ENCODE results near the gene ENDOG.
"Not testable (repeated sequence)": the region's sequence is repeated elsewhere in the genome, so short reads cannot be mapped to it uniquely, and the experiment has no call there.

Gene ENDOG

GRCh38 chr9:128845186-128845931 is 27.1 kb downstream of the ENDOG start:
- H3K4me1 ChIP-seq (ENCODE audit: low read length) = no peaks in the 10 kb centered on the region
- H3K4me3 ChIP-seq (ENCODE audit: low read length) = no peak overlapping the region
- no peaks in the 10 kb centered on the region for H3F3A ChIP-seq (ENCODE audit: insufficient read depth, low read length)
- no peak overlapping the region for H3K27ac ChIP-seq (ENCODE audit: low read length)
- H3K9ac ChIP-seq (ENCODE audit: low read length) = no peak overlapping the region
- H3K9me3 ChIP-seq (replicated peaks; ENCODE audit: insufficient read depth, low read length) = no peaks in the 10 kb centered on the region
- H3K36me3 ChIP-seq (replicated peaks; ENCODE audit: insufficient read depth, low read length) = no peaks in the 10 kb centered on the region
- H4K20me1 ChIP-seq (ENCODE audit: insufficient read depth, low read length) = no peaks in the 10 kb centered on the region
- DNase-seq = no peak
- H3K79me2 ChIP-seq (ENCODE audit: low read length) = no peaks in the 10 kb centered on the region
- no peak overlapping the region for H2AFZ ChIP-seq (ENCODE audit: low read length)
- no peaks in the 10 kb centered on the region for H3K9me2 ChIP-seq (replicated peaks; ENCODE audit: insufficient read depth, low read length)
- no peaks in the 10 kb centered on the region for H3K27me3 ChIP-seq (replicated peaks; ENCODE audit: insufficient read depth, low read length)
- H3K4me2 ChIP-seq (ENCODE audit: low read depth, low read length) = no peak overlapping the region
- no peak for TF ChIP-seq CTCF (IDR thresholded peaks at IDR 0.05; ENCODE audit: low read length)
- no peak for TF ChIP-seq EZH2phosphoT487 (IDR thresholded peaks at IDR 0.05; ENCODE audit: low read length)
- no peak for TF ChIP-seq EZH2 (optimal IDR thresholded peaks at IDR 0.05; ENCODE audit: low read depth, low read length)

- no peak overlapping the region for H3K9ac ChIP-seq (ENCODE audit: low read length)
- no peaks in the 10 kb centered on the region for H3K79me2 ChIP-seq (ENCODE audit: low read length)
- no peak overlapping the region for H2AFZ ChIP-seq (ENCODE audit: low read length)
- no peak for DNase-seq
- H3K9me3 ChIP-seq (replicated peaks; ENCODE audit: insufficient read depth, low read length) = no peaks in the 10 kb centered on the region
- H3K4me2 ChIP-seq (ENCODE audit: low read depth, low read length) = no peak overlapping the region
- H3F3A ChIP-seq (ENCODE audit: insufficient read depth, low read length) = no peaks in the 10 kb centered on the region
- H3K4me3 ChIP-seq (ENCODE audit: low read length) = no peak overlapping the region
- H3K36me3 ChIP-seq (replicated peaks; ENCODE audit: insufficient read depth, low read length) = no peaks in the 10 kb centered on the region
- H3K27ac ChIP-seq (ENCODE audit: low read length) = no peak overlapping the region
- no peaks in the 10 kb centered on the region for H4K20me1 ChIP-seq (ENCODE audit: insufficient read depth, low read length)
- H3K9me2 ChIP-seq (replicated peaks; ENCODE audit: insufficient read depth, low read length) = no peaks in the 10 kb centered on the region
- H3K4me1 ChIP-seq (ENCODE audit: low read length) = no peaks in the 10 kb centered on the region
- H3K27me3 ChIP-seq (replicated peaks; ENCODE audit: insufficient read depth, low read length) = no peaks in the 10 kb centered on the region
- TF ChIP-seq CTCF (IDR thresholded peaks at IDR 0.05; ENCODE audit: low read length) (no peak), EZH2phosphoT487 (IDR thresholded peaks at IDR 0.05; ENCODE audit: low read length) (no peak), EZH2 (optimal IDR thresholded peaks at IDR 0.05; ENCODE audit: low read depth, low read length) (no peak)
These were observed 28.4 kb downstream of the ENDOG start for GRCh38 chr9:128846680-128847030.

GRCh38 chr9:128847803-128848202 is 29.5 kb downstream of the ENDOG start:
- Histone ChIP-seq H3K27ac (ENCODE audit: low read length) (no peak overlapping the region), H3K9me3 (replicated peaks; ENCODE audit: insufficient read depth, low read length) (no peaks in the 10 kb centered on the region), H3K4me1 (ENCODE audit: low read length) (no peaks in the 10 kb centered on the region), H3K4me2 (ENCODE audit: low read depth, low read length) (no peak overlapping the region), H3K4me3 (ENCODE audit: low read length) (no peak overlapping the region), H4K20me1 (ENCODE audit: insufficient read depth, low read length) (no peaks in the 10 kb centered on the region), H3K27me3 (replicated peaks; ENCODE audit: insufficient read depth, low read length) (no peaks in the 10 kb centered on the region), H2AFZ (ENCODE audit: low read length) (no peak overlapping the region), H3K36me3 (replicated peaks; ENCODE audit: insufficient read depth, low read length) (no peaks in the 10 kb centered on the region), H3K9ac (ENCODE audit: low read length) (no peak overlapping the region), H3F3A (ENCODE audit: insufficient read depth, low read length) (no peaks in the 10 kb centered on the region), H3K79me2 (ENCODE audit: low read length) (no peaks in the 10 kb centered on the region), H3K9me2 (replicated peaks; ENCODE audit: insufficient read depth, low read length) (no peaks in the 10 kb centered on the region)
- no peak for DNase-seq
- TF ChIP-seq EZH2 (optimal IDR thresholded peaks at IDR 0.05; ENCODE audit: low read depth, low read length) (no peak), EZH2phosphoT487 (IDR thresholded peaks at IDR 0.05; ENCODE audit: low read length) (no peak), CTCF (IDR thresholded peaks at IDR 0.05; ENCODE audit: low read length) (no peak)

- not testable (repeated sequence) for H3K4me3 ChIP-seq (ENCODE audit: low read length); H3K9me3 ChIP-seq (replicated peaks; ENCODE audit: insufficient read depth, low read length); H3K9me2 ChIP-seq (replicated peaks; ENCODE audit: insufficient read depth, low read length); H3K4me2 ChIP-seq (ENCODE audit: low read depth, low read length); DNase-seq; H3K79me2 ChIP-seq (ENCODE audit: low read length); H3K4me1 ChIP-seq (ENCODE audit: low read length); H4K20me1 ChIP-seq (ENCODE audit: insufficient read depth, low read length); H3K27ac ChIP-seq (ENCODE audit: low read length); H3K36me3 ChIP-seq (replicated peaks; ENCODE audit: insufficient read depth, low read length); H2AFZ ChIP-seq (ENCODE audit: low read length); H3F3A ChIP-seq (ENCODE audit: insufficient read depth, low read length); H3K9ac ChIP-seq (ENCODE audit: low read length); H3K27me3 ChIP-seq (replicated peaks; ENCODE audit: insufficient read depth, low read length)
These were observed 32.7 kb downstream of the ENDOG start for GRCh38 chr9:128851024-128851423.
